Activated CD4-positive, alpha-beta T cell treated with anti-CD3 and anti-CD28 coated beads, Interleukin-2, Interleukin-6, amounts not matched to agents 100 ng/mL and 50 ng/mL, durations not matched to agents 16 hours and 8 hours (primary cell): ENCODE measurements around the gene SSBP3.

Experiments used
- DNase-seq: peaks from one replicate; pipeline ENCODE4 v3.0.0-alpha.2; 2020

The SSBP3 gene

DNA sequence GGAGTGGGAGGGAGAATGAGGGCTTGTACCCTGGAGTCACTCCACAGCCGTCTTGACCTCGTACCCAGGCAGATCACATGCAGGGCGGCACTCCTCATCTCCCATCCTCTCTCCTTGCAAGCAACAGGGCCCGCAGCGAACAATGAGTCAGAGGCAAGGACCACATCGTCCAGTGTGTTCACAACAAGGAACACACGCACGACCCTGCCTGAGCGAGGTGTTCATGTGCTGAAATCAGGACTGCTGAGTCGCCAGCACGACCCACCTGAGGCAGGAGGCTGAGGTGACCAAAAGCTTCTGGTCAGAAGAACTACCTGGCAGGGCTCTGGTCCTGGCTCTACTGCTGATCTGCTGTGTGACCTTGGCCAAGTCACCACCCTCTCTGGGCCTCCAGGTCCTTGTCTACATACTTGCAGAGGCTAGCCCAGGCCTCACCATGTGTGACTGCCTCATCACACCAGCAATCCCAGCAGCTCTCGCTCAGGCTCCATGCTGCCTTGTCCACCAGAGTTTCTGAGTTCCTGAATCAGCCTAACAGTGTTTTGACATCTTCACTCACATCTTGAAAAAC lies 78.0 kb downstream of the SSBP3 start:
- no peak for DNase-seq

DNA sequence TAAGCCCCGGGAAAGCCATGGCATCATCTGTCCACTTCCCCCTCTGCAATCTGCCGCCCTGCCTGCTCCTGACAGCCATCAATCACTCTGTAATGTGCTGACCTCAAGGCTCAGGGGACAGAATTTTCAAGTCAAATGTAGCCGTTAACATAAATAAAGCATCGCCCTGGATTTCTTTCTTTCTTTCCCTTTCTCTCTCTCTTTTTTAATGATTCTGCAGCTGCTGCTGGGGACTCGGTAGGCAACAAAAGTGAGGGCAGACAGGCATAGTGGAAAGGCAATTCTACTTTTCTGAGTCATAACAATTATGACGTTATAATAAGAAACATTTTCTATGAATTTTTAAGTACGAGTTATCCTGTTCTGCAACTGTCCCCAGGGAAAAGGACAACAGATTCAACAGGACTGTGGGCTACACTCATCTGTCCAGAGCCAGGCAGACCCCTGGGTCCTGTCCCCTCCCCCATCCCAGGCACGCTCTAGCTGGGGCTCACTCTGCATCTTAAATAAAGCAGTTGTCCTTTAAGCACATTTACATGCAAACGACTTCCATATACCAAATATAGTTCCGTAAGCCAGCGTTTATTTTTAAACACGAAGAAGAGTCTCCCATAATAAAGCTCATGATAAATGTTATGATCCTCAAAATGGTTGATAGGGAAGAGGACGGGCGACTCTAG lies 78.7 kb downstream of the SSBP3 start:
- DNase-seq: no peak

DNA sequence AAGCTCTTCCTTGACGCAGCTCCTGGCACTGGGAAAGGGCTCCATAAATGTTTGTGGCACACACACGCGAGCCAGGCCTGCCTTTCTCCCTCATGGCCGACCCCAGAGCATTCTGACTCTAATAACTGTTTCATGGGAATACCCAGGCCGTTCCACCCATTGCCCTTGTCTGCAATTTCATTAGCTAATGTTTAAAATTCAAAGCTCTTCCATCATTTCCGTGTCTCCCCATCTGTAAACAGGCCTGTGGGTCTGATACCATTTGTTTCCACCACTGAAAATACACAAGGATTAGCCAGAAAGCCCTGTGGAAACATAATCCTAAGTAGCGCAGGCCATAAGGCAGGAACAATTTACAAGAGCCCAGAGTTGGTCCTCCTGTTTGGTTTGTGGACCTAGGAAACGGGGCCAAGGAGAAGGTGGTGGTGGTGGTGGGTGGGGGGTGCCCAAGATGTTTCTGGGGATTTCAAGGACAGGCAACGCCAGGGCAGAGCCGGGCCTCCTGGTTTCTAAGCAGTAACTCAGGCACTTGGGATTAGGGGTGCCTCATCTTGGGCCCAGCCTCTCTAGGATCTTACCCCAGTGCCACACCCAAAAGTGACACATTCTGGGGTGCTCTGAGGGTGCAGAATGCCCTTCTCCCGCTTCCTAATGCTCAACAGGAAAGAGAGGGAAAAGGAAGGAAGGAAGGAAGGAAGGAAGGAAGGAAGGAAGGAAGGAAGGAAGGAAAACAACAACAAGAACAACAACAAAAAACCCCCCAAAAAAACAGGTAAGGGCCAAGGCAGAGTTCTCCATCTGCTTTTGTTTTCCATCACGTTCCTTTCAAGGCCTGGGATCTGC lies 79.4 kb downstream of the SSBP3 start:
- DNase-seq: no peak

DNA sequence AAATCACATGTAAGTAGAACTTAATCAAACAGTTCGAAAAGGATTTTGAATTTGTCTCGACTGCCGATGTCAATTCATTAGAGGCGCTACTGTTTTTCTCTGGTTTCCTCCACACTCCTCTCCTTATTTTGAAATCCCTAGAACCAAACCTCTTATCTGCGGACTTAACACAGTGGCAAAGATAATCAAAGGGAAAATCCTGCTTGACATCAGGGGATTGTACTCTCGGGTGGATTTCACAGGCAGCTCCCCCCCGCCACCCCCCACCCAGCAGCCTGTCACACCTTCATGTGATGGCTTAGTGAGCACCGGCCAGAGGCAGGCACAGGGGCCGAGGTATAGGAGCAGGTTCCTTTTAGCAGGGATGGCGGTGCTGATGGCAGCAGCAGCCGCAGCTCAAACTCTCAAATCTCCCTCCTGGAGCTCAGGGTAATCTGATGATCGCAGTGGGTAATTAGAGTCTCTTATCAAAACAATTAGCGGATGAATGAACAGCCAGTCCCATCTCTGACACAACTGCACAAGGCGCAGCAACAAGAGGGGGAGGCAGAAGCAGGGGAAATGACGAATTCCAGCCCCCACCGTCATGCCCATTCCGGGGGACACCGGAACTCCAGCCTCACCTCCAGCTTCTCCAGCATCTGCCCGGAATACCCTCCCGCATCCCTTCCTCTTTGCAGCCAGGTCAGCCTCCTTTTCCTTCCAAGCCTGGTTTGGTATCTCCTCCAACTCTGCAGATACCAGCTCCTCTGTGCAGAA lies 80.3 kb downstream of the SSBP3 start:
- no peak for DNase-seq

DNA sequence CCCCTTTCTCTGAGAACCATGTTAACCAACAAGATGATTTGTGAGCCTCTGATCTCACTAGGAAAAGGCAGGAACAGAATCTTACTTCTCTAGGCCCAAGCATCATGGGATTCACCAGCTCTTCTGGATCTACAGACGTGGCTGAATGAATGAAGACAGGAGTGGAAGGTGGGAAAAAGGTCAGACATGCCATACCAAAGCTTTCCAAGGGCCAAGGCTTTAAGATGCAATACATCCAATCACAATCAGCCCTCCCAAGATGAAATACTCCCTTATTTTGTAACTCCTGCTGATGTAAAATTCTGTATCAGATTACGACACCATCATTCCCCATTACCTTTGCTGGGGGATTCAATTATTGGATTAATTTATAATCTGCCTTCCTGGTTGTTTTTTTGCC lies 80.9 kb downstream of the SSBP3 start:
- no peak for DNase-seq

DNA sequence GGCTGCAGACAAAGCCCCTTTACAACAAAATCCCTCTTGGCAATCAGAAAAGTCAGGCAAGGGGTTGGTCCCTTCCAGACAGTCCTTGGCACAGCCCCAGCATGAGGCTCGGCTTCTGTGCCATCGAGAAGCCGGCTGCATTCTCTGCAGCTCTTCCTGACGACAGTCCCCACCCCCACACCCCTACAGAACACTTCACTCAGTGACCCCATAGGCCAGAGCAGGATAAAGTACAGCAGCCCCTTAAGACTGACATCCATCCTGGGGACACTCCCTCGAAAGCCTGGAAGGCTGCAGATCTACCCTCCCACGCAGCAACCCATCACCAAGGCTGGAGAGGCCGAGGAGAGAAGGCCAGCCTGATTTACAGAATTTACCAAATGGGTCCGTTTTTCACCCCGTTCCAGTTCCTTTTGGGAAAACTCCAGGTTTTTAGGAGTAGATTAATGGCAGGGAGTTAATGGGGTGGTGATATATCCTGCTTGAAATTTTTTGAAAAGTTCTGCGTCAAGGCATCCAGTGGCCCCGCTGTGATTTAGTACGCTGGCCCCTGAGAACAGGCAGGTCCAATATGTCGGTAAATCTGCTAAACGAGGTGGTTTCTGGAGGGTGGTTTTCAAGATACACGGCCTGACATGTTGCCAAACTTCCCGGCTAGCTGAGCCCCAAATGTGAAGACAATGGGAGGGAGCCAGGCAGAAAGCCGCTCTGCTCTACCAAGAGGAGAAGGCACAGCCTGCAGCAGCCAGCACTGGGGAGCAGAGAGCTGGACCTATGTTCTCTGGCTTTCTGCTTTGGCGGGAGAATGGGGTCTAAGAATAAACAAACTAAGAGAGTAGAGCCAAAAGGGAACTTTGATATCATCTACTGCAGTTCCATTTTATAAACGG lies 81.7 kb downstream of the SSBP3 start:
- DNase-seq: no peak

DNA sequence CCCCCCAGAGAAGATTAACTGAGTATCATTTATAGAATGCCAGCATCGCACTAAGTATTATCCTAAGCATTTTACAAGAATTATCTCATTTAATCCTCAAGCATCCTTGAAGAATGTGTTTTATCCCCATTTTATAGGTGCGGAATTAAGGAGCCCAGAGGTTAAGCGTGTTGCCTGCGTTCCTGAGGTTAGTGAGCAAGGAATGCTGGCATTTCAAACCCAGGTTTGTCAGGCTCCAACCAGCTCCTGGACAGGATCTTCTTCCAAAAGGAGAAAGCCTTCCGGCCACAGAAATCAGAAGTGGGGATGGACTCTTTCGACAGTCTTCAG lies 82.3 kb downstream of the SSBP3 start:
- DNase-seq: no peak

DNA sequence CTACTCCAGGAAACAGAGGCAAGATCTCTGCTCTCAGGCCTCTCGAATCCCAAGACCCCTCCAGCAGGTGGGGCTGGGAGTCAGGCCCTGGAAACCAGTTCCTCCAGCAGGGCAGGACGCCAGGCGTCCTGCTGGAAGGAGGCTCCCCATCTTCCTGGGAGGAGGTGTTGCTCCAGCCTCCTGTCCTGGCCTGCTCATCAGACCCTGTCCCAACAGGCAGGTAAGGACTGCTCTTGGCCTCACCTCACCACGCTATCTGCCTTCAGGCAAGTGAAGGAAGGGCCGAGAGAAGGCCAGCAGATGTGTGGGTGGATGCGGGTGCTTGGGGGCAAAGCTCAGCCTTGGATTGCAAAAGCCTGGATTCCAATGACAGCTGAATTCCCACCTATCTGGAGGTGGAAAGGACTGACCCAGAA lies 82.9 kb downstream of the SSBP3 start:
- DNase-seq: no peak

DNA sequence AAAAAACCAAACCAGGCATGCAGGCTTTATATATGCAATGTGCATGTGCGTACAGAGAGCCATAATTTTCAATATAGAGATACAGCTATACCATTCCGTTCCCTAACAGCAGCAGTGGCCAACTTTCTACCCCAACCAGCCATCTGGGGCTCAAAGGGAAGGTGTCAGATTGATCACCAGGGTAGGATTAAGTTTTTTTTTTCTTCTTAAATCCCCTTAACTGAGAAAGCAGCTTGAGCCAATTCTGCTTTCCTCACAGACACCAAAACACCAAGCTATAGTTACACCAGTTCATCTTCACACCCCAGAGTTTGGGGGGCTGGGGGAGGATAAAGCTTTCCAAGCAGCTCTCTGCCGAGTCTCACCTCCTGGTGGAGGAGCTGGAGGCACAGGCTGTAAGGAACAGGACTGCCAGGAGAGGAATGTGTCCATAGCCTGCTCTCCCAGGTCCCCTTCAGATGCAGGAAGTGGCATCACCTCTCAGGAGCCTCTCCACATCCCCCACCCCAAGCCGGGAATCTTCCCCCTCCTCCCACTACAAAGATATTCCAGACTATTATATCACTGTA lies 87.9 kb downstream of the SSBP3 start:
- DNase-seq: no peak

DNA sequence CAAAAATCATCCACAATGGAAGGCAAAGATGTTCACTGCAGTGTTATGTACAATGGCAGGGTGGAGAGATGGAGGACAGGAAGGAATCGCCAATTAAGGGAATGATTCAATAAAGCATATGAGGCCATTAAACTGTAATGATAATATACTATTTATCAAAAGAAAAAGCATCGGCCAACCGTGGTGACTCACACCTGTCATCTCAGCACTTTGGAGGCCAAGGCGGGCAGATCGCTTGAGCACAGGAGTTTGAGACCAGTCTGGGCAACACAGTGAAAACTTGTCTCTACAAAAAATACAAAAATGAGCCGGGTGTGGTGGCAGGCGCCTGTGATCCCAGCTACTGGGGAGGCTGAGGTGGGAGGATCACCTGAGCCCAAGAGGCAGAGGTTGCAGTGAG lies 89.1 kb downstream of the SSBP3 start:
- no peak for DNase-seq

DNA sequence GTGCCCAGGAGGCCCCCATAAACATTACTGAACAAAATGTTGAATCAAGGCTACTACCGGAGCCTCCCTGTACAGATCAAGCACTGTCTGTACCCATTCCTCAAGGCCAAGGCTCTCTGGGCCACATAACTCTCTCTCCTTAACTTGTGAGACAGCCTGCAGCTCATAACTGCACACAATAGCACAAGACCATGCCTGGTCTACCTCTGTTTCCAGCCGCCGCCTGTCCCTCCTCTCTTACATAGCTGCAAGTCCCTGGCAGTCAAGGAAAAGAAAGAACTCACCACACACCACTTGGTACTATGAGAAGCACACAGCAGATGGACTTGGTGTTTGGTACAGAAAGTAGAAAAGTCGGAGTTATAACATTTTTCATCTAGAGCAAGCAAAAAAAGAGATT lies 91.1 kb downstream of the SSBP3 start:
- DNase-seq: no peak

DNA sequence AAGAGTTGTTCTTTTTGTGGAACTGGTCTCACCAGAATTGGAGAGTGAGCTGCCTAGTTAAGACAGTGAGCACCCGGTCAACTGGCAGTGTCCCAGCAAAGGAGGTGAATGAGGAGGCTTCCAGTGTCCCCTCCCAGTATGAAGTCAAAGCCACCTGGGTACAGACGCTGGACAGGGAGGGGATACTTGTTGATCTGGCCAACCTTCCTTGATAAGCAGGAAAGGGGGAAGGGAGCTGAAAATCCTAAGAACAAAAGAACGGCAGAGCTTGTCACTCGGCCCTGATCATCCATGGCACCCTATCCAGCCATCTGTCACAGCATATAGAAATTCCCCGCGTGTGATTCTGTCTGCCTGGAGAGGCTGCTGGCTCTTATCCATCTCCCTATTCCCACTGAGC lies 91.5 kb downstream of the SSBP3 start:
- DNase-seq: no peak

DNA sequence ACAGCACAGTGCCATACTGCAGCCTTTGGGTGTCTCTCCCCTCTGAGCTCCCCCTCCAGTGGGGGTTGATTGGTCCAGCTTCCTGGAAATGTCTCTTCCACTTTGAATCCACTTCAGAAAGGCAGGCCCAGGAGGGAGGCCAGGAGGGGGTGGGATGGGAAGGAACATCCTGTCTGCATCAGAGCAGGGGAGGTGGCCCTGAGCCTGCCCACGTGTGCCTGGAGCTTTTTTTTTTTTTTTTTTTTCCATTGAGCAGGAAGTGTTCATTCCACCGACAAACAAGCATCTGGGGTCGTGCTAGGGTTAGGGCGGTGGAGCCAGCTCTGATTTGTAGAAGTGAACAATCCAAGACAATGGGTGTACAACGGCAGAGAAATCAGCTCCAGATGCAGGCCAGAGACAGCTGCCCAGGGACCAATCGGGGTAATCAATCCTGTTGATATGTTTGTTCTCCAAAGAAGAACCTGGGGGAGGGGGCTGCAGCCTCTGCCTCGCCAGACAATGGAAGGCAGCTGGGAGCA lies 93.3 kb downstream of the SSBP3 start:
- DNase-seq: no peak

DNA sequence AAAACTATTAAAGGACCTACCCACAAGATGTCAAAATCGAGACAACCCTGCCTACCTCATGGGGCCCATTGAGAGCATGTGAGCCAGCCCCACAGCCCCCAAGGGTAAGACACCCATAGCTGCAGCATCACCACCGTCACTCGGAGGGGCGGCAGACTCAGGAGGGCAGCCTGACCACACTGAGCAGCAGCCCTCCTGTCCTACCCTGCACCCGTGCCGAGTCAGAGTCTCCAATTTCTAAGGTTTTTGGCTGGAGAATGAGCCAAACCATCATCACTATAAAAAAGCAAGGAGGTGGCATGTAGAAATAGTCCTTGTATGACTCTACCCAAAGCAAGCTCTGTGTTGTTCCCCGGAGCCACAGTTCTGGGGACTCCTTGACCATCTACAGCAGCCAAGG lies 94.7 kb downstream of the SSBP3 start:
- DNase-seq: no peak

DNA sequence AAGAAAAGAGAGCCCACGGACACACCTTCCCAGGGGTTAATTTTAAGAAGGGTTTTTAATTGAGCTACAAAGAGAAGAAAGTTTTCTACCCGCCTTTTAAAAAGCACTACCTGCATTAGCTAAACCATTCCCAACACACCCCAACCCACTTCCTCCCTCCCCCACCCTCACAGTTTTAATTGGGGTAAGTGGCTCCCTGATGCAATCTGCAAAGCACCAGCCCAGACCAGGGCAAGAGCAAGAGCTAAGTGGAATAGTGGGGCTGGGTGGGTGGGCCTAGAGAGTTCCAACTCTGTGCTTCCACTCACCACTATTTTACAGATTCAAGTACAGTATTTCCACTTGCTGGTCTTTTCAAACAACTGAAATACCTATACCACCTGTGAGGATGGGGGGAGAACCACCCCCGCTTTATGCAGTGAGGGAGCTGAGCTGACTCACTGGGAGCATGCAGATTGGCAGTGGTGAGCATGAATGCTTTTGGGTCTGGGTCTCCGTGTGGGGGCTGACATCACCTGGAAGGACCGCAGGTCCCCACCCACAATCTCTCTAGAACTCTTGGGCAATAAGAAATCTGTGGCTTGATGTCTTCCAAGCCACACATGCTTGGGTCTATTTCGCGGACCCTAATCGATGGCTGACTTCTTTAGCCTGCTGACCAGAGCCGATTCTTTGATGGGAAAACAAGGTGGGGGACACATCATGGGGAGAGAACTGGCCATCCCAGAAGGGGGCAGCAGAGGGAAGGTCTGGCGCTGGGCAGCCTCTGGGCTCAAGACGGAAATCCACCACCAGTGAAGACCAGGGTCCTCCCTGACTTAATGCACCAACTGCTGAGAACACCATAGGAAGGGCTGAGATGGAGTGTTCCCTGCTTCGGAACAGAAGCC lies 95.5 kb downstream of the SSBP3 start:
- peak; percentile 10 for DNase-seq

DNA sequence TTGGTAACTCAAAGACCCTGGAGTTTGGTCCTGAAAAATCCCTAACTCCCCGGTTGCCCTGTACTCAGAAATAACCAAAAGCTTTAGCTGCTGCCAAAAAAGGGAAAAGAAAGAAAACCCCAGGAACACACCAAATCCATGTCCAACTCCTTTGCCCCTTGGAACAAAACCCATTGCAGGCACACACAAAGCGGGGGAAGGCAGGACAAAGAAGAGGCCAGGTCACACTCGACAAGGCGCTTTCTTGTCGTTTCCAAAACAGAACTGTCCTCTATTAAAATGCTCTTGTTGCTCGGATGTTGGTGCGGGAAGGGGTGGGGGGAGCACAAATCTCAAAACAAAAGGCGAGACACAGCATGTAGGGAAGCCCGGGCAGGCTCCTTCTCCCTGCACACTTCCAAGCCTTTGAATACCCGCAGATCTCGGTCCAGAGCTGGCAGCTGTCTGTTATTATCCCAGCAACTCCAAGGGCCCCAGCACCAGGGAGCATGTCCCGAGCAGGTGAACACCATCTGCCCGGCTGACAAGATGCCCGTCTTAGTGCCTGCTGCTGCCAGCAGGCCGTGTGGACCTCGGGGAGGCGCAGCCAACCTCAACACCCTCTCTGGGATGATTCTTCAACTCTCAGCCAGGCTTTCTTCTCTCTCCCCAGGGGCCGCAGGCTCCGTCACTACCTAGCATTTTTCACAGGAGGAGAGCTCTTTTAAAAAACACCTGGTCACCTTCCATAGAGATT lies 96.4 kb downstream of the SSBP3 start:
- DNase-seq: no peak

DNA sequence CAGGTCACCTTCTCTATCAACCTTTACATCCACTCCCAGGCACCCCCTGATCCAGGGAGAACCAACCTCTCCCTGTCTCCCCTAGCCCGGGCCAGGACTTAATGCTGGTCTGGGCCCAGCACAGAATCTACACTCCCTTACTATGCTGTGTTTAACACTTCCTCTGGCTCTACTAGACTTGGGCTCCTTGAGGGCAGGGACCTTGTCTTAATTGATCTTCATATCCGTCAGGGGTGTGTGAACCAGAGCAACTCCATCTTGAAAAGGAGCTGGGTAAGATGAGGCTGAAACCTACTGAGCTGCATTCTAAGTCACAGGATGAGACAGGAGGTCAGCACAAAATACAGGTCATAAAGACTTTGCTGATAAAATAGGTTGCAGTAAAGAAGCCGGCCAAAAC lies 98.9 kb downstream of the SSBP3 start:
- DNase-seq: no peak

DNA sequence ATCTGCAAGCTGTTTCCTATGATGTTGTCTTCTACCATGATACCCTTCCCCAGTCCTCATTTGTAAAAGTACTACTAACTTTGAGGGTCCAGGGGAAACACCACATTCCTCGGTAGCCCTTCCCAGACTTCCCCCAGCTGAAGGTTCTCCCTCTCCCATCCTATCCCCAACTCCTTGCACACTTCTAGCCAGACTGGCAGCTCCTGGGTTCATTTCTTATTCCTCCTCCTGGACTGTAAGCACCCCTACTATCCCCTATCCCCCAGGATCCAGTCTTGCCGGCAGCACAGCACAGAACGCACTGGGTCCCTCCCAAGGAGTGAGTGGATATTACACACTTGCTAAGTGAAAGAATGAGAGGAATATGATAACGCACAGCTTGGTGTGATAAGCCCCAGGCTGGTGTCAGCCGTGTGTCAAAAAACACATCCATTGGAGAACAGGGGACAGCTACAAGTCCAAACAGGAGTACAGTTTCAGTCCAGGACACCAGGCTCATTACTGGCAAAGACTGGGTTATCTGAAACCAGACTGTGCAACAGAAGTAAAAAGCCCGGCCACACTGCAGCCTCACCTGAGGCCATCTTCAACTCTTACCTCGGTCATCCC lies 100.2 kb downstream of the SSBP3 start:
- no peak for DNase-seq

DNA sequence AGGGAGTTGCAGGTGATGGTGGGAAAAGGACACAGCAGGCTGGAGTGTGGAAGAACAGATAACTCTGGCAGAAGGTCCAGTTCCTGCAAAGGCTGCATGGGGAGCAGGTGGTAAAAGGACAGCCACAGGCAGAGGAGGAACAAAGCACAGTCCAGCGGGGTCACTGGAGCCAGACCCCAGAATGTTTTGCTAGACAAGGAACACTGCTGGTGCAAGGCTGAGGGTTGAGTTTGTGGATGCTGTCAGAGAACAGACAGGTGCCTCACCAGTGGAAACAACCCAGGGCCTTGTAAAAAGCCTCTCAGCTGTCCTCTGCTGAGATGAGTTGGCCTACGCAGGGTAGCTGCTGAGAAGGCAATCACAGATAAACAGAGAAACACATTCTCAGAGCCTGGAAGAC lies 101.7 kb downstream of the SSBP3 start:
- no peak for DNase-seq
